ENCODE results near the gene CCDC152.

Gene CCDC152

GRCh38 chr5:42800748-42801330 lies 44.2 kb downstream of the CCDC152 start:
- DNase-seq = no peak
- H3K4me3 ChIP-seq (ENCODE audit: low read depth in 1 of 2, low read length in 2 of 2) = no peak overlapping the region
- no peaks in the 10 kb centered on the region for H4K20me1 ChIP-seq (ENCODE audit: insufficient read depth, low read length)
- ATAC-seq (ENCODE audit: insufficient read depth, low read depth) = no peak
- no peaks in the 10 kb centered on the region for H3K4me1 ChIP-seq (ENCODE audit: insufficient read depth, low read length)
- no peaks in the 10 kb centered on the region for H3K36me3 ChIP-seq (ENCODE audit: insufficient read depth, low read length)
- TF ChIP-seq CTCF (IDR thresholded peaks at IDR 0.05; ENCODE audit: borderline replicate concordance, extremely low read depth, low read length, poor library complexity, severe bottlenecking) (no peak), EZH2 (IDR thresholded peaks at IDR 0.05; ENCODE audit: borderline replicate concordance, low read depth, low read length, severe bottlenecking) (no peak)
- no peaks in the 10 kb centered on the region for H3K79me2 ChIP-seq (ENCODE audit: insufficient read depth, low read length)
- H3K9ac ChIP-seq (ENCODE audit: low read depth, low read length) = no peak overlapping the region
- H2AFZ ChIP-seq (ENCODE audit: low read depth, low read length) = no peak overlapping the region
- no peak overlapping the region for H3K27ac ChIP-seq (ENCODE audit: low read length)
- no peaks in the 10 kb centered on the region for H3K9me3 ChIP-seq (ENCODE audit: insufficient read depth, low read length, severe bottlenecking)
- H3K27me3 ChIP-seq (ENCODE audit: insufficient read depth, low read length, poor library complexity) = no peaks in the 10 kb centered on the region
- H3K4me2 ChIP-seq (ENCODE audit: insufficient read depth, low read length) = no peak overlapping the region

GRCh38 chr5:42801516-42802166 lies 45.0 kb downstream of the CCDC152 start:
- Histone ChIP-seq H4K20me1 (ENCODE audit: insufficient read depth, low read length) (no peaks in the 10 kb centered on the region), H2AFZ (ENCODE audit: low read depth, low read length) (no peak overlapping the region), H3K79me2 (ENCODE audit: insufficient read depth, low read length) (no peaks in the 10 kb centered on the region), H3K4me2 (ENCODE audit: insufficient read depth, low read length) (no peak overlapping the region), H3K4me1 (ENCODE audit: insufficient read depth, low read length) (no peaks in the 10 kb centered on the region), H3K27me3 (ENCODE audit: insufficient read depth, low read length, poor library complexity) (no peaks in the 10 kb centered on the region), H3K9ac (ENCODE audit: low read depth, low read length) (no peak overlapping the region), H3K36me3 (ENCODE audit: insufficient read depth, low read length) (no peaks in the 10 kb centered on the region), H3K9me3 (ENCODE audit: insufficient read depth, low read length, severe bottlenecking) (no peaks in the 10 kb centered on the region), H3K27ac (ENCODE audit: low read length) (no peak overlapping the region), H3K4me3 (ENCODE audit: low read depth in 1 of 2, low read length in 2 of 2) (no peak overlapping the region)
- TF ChIP-seq CTCF (IDR thresholded peaks at IDR 0.05; ENCODE audit: borderline replicate concordance, extremely low read depth, low read length, poor library complexity, severe bottlenecking) = no peak
- TF ChIP-seq EZH2 (IDR thresholded peaks at IDR 0.05; ENCODE audit: borderline replicate concordance, low read depth, low read length, severe bottlenecking) = no peak
- DNase-seq = no peak
- no peak for ATAC-seq (ENCODE audit: insufficient read depth, low read depth)

- H3K4me3 ChIP-seq (ENCODE audit: low read depth in 1 of 2, low read length in 2 of 2) = no peak overlapping the region
- no peaks in the 10 kb centered on the region for H3K9me3 ChIP-seq (ENCODE audit: insufficient read depth, low read length, severe bottlenecking)
- H3K4me2 ChIP-seq (ENCODE audit: insufficient read depth, low read length) = no peak overlapping the region
- H3K79me2 ChIP-seq (ENCODE audit: insufficient read depth, low read length) = no peaks in the 10 kb centered on the region
- ATAC-seq (ENCODE audit: insufficient read depth, low read depth) = no peak
- no peaks in the 10 kb centered on the region for H3K36me3 ChIP-seq (ENCODE audit: insufficient read depth, low read length)
- TF ChIP-seq CTCF (IDR thresholded peaks at IDR 0.05; ENCODE audit: borderline replicate concordance, extremely low read depth, low read length, poor library complexity, severe bottlenecking) (no peak), EZH2 (IDR thresholded peaks at IDR 0.05; ENCODE audit: borderline replicate concordance, low read depth, low read length, severe bottlenecking) (no peak)
- H3K4me1 ChIP-seq (ENCODE audit: insufficient read depth, low read length) = no peaks in the 10 kb centered on the region
- no peak overlapping the region for H2AFZ ChIP-seq (ENCODE audit: low read depth, low read length)
- DNase-seq = no peak
- no peak overlapping the region for H3K9ac ChIP-seq (ENCODE audit: low read depth, low read length)
- no peak overlapping the region for H3K27ac ChIP-seq (ENCODE audit: low read length)
- peaks cover 5% of the 10 kb centered on the region for H3K27me3 ChIP-seq (ENCODE audit: insufficient read depth, low read length, poor library complexity)
- no peaks in the 10 kb centered on the region for H4K20me1 ChIP-seq (ENCODE audit: insufficient read depth, low read length)
These were observed 48.2 kb downstream of the CCDC152 start for GRCh38 chr5:42804717-42805339.
